WERI-Rb-1 (cell line): ENCODE results near the gene MAP3K5.
"Not testable (repeated sequence)": the region's sequence is repeated elsewhere in the genome, so short reads cannot be mapped to it uniquely, and the experiment has no call there.

Source experiments
- DNase-seq: peaks from one replicate; pipeline ENCODE4 v3.0.0-alpha.2; 2020
- H3K27ac ChIP-seq: fragments of 250-450 bp; sonication (Bioruptor Pico); 2 replicates; pipeline ENCODE4 v1.5.1; 2020; ENCODE audit warnings: mild to moderate bottlenecking, moderate library complexity
- H3K27me3 ChIP-seq: fragments of 250-450 bp; sonication (Bioruptor Pico); 2 replicates; pipeline ENCODE4 v1.5.1; 2021; ENCODE audit warnings: mild to moderate bottlenecking, low read depth, moderate library complexity; ENCODE audit not compliant: insufficient read depth, severe bottlenecking
- H3K36me3 ChIP-seq: fragments of 250-450 bp; sonication (Bioruptor Pico); 2 replicates; pipeline ENCODE4 v1.5.1; 2020; ENCODE audit warnings: mild to moderate bottlenecking, moderate library complexity
- H3K4me3 ChIP-seq: 2 replicates; pipeline ENCODE4 v1.5.1; 2011; ENCODE audit warnings: low read depth, mild to moderate bottlenecking, control low read depth, low read length
- H3K9me3 ChIP-seq: fragments of 250-450 bp; sonication (Bioruptor Pico); 2 replicates; pipeline ENCODE4 v1.5.1; 2021; ENCODE audit warnings: mild to moderate bottlenecking, moderate library complexity; ENCODE audit not compliant: severe bottlenecking
- CTCF ChIP-seq: IDR thresholded peaks from 2 replicates; pipeline ENCODE4 v1.5.1; 2011; ENCODE audit warnings: low read depth, mild to moderate bottlenecking, control low read depth, inconsistent platforms, low read length

MAP3K5 gene

GRCh38 chr6:136822376-136823127, 30.3 kb upstream of the MAP3K5 start, which contains the start of gene PEX7:
PEX7 (plus strand) TSS chr6:136822592; CDS start chr6:136822666, 74 bp downstream.
- peak; percentile 75 for TF ChIP-seq CTCF
- peak within 1 kb of the TSS; percentile 75 for H3K4me3 ChIP-seq

GRCh38 chr6:136822046-136822375, 29.7 kb upstream of the MAP3K5 start:
- Histone ChIP-seq H3K36me3 (peaks cover 11% of the 10 kb centered on the region), H3K27me3 (no peaks in the 10 kb centered on the region), H3K9me3 (no peaks in the 10 kb centered on the region), H3K4me3 (peak overlapping the region; percentile 75), H3K27ac (peak overlapping the region; percentile 82)
- no peak for TF ChIP-seq CTCF
- no peak for DNase-seq

More at GRCh38 chr6:136822376-136823127, 30.3 kb upstream of the MAP3K5 start, which contains the start of gene PEX7:
- no peaks in the 10 kb centered on the region for H3K27me3 ChIP-seq
- no peaks in the 10 kb centered on the region for H3K9me3 ChIP-seq
- peak within 1 kb of the TSS; percentile 82 for H3K27ac ChIP-seq
- peak; percentile 89 for DNase-seq
- H3K36me3 ChIP-seq, result peaks cover 13% of the 10 kb centered on the region

GRCh38 chr6:136820561-136820960, 28.3 kb upstream of the MAP3K5 start:
- no peak for TF ChIP-seq CTCF
- Histone ChIP-seq H3K36me3 (peaks cover 5% of the 10 kb centered on the region; the same call in 1 of the 2 replicates), H3K4me3 (no peak overlapping the region), H3K27ac (no peak overlapping the region), H3K27me3 (no peaks in the 10 kb centered on the region), H3K9me3 (no peaks in the 10 kb centered on the region)
- DNase-seq, result no peak

GRCh38 chr6:136816656-136817055, 24.4 kb upstream of the MAP3K5 start:
- no peak overlapping the region for H3K4me3 ChIP-seq
- no peak overlapping the region for H3K27ac ChIP-seq
- TF ChIP-seq CTCF, result no peak
- DNase-seq, result no peak
- H3K36me3 ChIP-seq, result no peaks in the 10 kb centered on the region
- no peaks in the 10 kb centered on the region for H3K27me3 ChIP-seq
- H3K9me3 ChIP-seq, result no peaks in the 10 kb centered on the region

- not testable (repeated sequence) for H3K27me3 ChIP-seq, DNase-seq, H3K9me3 ChIP-seq, H3K27ac ChIP-seq, H3K36me3 ChIP-seq, H3K4me3 ChIP-seq
Observed at GRCh38 chr6:136815608-136816007, 23.3 kb upstream of the MAP3K5 start.

GRCh38 chr6:136812174-136812573, 19.9 kb upstream of the MAP3K5 start:
- DNase-seq, result peak; percentile 64
- TF ChIP-seq CTCF, result no peak
- Histone ChIP-seq H3K27me3 (no peaks in the 10 kb centered on the region), H3K36me3 (no peaks in the 10 kb centered on the region), H3K27ac (no peak overlapping the region), H3K4me3 (no peak overlapping the region), H3K9me3 (no peaks in the 10 kb centered on the region)
